HG03521 (cell line): ENCODE measurements around the gene ZDHHC7.
"Not testable (repeated sequence)": the region's sequence is repeated elsewhere in the genome, so short reads cannot be mapped to it uniquely, and the experiment has no call there.

Experiments
- ATAC-seq: cut with Tn5 transposase; IDR thresholded peaks from one replicate; pipeline ENCODE4 v1.9.1; 2021; ENCODE audit warnings: mild to moderate bottlenecking, moderate library complexity; ENCODE audit not compliant: unreplicated experiment

ZDHHC7 gene

GRCh38 chr16:85010931-85011845 lies at the start of gene ZDHHC7:
TSS of gene ZDHHC7 (minus strand) at chr16:85011535. CDS start at chr16:84990618, 20,917 bp downstream.
- peak; percentile 87 for ATAC-seq

GRCh38 chr16:85058909-85059308 lies 47.6 kb upstream of the ZDHHC7 start:
- ATAC-seq: no peak

GRCh38 chr16:85057948-85058347 lies 46.6 kb upstream of the ZDHHC7 start:
- ATAC-seq: no peak

- no peak for ATAC-seq
Measured at GRCh38 chr16:85057212-85057889, 46.0 kb upstream of the ZDHHC7 start.

- no peak for ATAC-seq
Measured at GRCh38 chr16:85056211-85056748, 44.9 kb upstream of the ZDHHC7 start.

- ATAC-seq: peak; percentile 94
Measured at GRCh38 chr16:85055493-85056210, 44.3 kb upstream of the ZDHHC7 start.

- ATAC-seq: no peak
Measured at GRCh38 chr16:85054948-85055492, 43.7 kb upstream of the ZDHHC7 start.

- not testable (repeated sequence) for ATAC-seq
Measured at GRCh38 chr16:85054321-85054720, 43.0 kb upstream of the ZDHHC7 start.

GRCh38 chr16:85052536-85052935 lies 41.2 kb upstream of the ZDHHC7 start:
- no peak for ATAC-seq

- no peak for ATAC-seq
Measured at GRCh38 chr16:85051683-85052082, 40.3 kb upstream of the ZDHHC7 start.

- ATAC-seq: no peak
Measured at GRCh38 chr16:85051067-85051581, 39.8 kb upstream of the ZDHHC7 start.

GRCh38 chr16:85049706-85050305 lies 38.5 kb upstream of the ZDHHC7 start:
- no peak for ATAC-seq

GRCh38 chr16:85048921-85049562 lies 37.7 kb upstream of the ZDHHC7 start:
- no peak for ATAC-seq

GRCh38 chr16:85047867-85048455 lies 36.6 kb upstream of the ZDHHC7 start:
- ATAC-seq: no peak

GRCh38 chr16:85046931-85047866 lies 35.9 kb upstream of the ZDHHC7 start:
- ATAC-seq: no peak

- ATAC-seq: no peak
Measured at GRCh38 chr16:85046472-85046916, 35.2 kb upstream of the ZDHHC7 start.

- no peak for ATAC-seq
Measured at GRCh38 chr16:85045641-85046471, 34.5 kb upstream of the ZDHHC7 start.
